ENCODE measurements around the gene UST.
"Not testable (repeated sequence)": the region's sequence is repeated elsewhere in the genome, so short reads cannot be mapped to it uniquely, and the experiment has no call there.

Gene UST

DNA sequence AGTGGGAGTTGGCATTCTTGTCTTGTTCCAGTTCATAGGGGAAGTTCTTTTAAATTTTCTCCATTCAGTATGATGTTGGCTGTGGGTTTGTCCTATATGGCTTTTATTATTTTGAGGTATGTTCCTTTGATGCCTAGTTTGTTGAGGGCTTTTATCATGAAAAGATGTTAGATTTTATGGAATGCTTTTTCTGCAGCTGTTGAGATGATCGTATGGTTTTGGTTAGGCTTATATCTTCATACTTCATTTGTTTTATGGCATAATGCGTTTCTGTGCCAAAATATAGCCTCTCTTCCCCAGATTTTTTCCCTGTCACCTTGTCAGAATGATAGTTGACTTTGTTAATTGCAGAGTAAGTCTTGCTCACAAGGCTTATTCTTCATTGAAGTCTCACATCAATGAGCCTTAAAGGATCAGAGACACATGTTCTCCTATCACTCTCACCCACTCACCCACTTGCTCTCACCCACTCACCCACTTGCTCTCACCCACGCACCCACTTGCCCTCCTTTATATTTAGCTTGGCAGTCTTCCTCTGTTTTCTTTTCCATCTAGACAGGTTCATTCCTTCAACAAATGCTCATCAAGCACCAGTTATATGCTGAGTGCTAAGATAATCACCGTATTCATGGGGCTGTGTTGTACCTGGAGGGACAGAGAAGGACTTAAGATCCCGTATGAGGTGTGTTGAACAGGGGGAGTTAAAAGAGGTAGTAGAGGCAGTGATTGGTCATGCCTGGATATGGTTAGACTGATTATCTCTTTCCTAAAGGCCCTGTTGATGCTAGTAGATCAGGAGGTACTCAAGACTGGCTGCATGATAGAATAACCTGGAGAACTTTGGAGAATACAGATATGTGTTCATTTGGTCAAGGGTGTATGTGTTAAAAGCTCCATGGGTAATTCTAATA is 19.3 kb downstream of the UST start:
- no peak for DNase-seq (ENCODE audit: low read depth)

GRCh38 chr6:148768646-148769270 is 21.9 kb downstream of the UST start:
- no peak for DNase-seq (ENCODE audit: low read depth)

DNA sequence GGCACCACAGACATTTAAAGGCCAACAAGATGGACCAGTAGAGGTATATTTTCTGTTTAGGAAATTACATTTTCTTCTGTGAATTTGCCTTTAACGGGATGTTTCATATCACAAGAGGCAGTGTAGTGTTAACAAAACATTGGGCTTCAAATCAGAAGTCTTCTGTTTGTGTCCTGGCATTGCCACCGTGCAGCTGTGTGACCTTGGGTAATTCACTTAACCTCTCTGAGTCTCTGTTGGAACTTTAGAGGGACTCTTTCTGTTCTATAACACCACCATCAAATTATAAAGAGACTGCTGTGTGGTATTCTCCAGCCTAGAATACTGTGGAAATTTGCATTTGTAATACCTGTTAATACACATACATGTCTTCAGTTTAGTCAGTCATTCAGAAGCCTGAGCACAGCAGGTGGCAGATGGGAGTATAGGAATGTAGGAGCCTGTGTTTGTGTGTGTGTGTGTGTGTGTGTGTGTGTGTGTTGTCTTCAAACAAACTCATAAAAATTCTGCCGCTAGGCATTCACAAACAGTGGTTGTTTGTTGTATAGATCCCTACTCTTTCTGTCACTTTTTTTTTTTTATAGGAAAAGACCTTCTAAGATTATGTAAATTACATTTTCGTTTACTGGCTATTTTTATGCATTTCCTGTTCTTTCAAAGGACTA is 22.6 kb downstream of the UST start:
- no peak for DNase-seq (ENCODE audit: low read depth)

GRCh38 chr6:148770408-148771211 is 23.8 kb downstream of the UST start:
- DNase-seq (ENCODE audit: low read depth) = no peak

DNA sequence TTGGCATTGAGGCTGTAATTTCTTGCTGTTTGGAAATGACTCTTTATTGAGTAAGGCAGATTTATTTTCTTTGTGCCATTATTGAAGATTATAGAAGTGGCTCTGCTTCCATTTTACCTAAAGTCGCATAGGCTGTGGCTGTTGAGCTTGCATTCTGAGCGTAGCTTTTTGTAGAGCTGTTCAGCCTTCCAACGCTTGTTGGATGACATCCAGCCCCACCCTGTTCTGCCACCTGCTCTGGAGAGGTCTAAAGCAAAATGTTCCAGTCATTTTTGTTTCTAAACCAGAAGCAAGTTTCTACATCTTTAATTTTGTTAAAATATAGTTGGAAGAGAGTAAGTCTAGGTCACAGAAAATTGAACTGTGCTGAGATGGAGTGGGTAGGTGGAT is 24.4 kb downstream of the UST start:
- no peak for DNase-seq (ENCODE audit: low read depth)

DNA sequence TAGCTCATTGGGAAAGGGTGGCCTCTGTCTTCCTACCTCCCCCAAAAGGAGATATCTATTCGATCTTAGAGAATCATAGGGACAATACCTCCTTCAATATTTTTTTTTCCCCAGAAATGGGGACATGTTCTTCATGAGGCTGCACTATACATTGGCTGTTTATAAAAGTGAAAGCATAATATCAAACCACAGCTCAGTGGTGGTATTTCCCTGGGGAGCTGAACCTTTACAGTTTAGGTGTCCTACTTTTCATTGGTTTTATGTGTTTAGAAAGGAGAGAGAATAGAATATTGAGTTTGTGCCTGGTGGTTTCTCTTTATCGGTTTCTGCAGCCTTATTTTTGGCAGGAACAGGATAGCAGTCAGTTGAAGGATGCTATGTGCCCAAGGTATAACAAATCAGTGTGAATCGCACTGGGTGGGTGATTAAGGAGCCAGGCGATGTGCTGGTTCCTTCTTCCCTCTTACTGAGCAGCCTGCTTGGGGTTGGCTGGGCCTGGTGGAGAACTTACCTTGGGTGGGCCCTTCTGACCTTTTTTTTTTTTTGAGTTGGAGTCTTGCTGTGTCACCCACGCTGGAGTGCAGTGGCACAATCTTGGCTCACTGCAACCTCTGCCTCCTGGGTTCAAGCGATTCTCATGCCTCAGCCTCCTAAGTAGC is 25.2 kb downstream of the UST start:
- DNase-seq (ENCODE audit: low read depth) = no peak

- no peak for DNase-seq (ENCODE audit: low read depth)
These were observed 28.3 kb downstream of the UST start for GRCh38 chr6:148775161-148775560.

DNA sequence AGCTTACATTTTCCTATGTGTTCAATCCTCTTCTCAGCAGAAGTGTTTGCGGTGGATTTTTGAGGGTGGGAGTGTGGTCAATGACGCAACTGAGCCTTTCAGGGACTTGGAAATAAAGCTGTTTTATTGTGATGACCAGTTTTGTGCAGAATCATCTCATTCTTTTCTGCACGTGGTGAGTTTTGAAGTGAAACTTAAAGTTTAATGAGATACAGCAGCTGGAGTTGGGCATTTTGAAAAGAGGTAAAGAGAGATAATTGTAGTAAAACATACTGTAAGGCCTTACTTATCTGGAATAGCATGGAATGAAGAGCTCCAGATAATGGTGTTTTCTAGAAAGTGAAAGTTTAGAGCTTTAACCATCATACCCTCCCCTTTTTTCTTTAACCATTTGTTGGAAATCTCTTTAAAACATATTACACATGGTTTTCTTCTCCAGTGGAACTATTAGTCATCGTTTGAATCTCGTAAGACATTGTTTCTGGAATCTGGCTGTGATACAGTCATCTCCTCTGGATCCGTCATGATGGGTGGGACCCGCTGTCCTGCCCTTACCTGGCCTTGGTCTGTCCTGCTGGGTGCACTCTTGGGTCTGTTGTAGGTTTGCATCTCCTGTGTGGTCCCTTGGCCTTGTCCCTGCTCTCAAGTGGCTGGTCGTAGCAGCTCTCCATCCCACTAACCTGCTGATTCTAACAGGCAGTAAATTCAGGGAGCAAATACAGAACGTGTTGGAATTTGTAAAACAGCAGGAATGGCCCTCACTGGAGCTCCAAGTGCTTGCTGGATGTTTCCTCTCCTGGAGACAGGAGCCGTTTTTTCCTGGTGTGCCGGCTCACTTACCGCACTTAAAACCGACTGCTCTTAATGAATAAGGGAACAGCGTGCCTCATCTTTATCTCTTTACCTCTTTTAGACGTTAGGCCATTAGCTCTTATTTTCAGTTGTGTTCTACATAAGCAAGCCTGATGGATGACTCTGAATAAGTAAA is 29.8 kb downstream of the UST start:
- peak; percentile 44 for DNase-seq (ENCODE audit: low read depth)

- DNase-seq (ENCODE audit: low read depth) = no peak
These were observed 32.3 kb downstream of the UST start for GRCh38 chr6:148779142-148779562.

DNA sequence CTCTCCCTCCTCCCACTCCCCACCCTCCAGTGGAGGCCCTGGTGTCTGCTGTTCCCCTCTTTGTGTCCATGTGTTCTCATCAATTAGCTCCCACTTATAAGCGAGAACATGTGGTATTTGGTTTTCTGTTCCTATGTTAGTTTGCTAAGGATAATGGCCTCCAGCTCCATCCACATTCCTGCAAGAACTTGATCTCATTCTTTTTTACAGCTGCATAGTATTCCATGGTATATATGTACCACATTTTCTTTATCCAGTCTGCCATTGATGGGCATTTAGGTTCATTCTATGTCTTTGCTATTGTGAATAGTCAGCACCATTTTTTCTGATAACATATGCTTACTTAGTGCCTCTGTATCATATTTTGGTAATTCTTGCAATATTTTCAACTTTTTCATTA is 33.6 kb downstream of the UST start:
- DNase-seq (ENCODE audit: low read depth) = not testable (repeated sequence)

- no peak for DNase-seq (ENCODE audit: low read depth)
These were observed 34.1 kb downstream of the UST start for GRCh38 chr6:148780918-148781436.

- no peak for DNase-seq (ENCODE audit: low read depth)
These were observed 43.1 kb downstream of the UST start for GRCh38 chr6:148789948-148790347.

- DNase-seq (ENCODE audit: low read depth) = no peak
These were observed 43.6 kb downstream of the UST start for GRCh38 chr6:148790404-148790803.

DNA sequence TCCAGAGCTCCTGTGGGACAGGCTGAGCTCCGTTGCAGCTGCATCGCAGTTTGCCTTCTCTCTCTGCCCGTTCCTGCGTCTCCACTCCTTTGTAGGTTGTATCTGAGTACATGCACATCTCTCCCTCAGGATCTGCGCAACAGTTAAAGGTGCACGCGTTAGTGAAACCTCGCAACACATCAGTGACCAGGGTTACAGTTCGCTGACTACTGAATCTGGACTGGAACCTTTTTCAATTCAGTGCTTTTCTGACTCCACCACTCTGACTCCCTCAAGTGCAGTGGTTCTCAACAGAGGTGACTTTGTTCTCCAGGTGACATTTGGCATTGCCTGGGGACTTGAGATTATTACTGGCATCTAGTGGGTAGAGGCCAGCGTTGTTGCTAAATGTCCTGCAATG is 44.0 kb downstream of the UST start:
- DNase-seq (ENCODE audit: low read depth) = no peak

DNA sequence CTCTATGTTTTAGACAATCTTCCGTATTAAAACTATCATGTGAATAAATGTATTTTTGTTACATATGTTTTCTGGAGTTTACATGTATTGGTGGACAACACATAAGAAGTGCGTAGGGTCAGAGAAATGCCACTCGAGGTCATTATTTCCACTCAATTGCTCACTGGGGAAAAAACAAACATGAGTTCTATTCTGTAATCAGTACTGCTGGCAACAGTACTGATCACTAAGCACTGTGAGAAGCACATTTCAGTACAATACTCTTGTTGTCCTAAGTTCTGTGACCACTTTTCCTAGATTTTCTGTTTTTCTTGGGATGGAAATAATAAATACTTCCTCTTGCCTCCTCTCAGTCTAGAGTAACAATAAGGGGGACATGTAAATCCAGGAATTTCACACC is 44.5 kb downstream of the UST start:
- no peak for DNase-seq (ENCODE audit: low read depth)

- DNase-seq (ENCODE audit: low read depth) = no peak
These were observed 46.9 kb downstream of the UST start for GRCh38 chr6:148793721-148794120.

DNA sequence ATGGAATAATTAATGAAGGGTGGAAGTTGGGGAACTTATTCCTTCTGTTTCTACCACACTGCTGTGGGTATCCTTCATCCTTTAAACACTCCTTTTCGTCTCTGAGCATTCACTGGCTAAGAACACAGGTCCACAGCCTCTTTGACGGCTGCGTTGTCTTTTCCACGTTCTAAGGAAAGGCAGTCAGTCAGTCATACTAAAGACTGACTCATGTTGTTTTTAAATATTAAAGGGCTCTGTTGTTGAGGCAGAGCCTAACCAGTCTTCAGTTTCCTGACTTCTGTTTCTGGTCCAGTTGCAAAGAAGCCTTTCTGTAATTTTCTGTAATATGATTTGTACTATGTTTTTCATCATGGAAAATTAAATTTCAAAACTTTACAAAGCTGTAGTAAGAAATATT is 48.0 kb downstream of the UST start:
- DNase-seq (ENCODE audit: low read depth) = no peak

DNA sequence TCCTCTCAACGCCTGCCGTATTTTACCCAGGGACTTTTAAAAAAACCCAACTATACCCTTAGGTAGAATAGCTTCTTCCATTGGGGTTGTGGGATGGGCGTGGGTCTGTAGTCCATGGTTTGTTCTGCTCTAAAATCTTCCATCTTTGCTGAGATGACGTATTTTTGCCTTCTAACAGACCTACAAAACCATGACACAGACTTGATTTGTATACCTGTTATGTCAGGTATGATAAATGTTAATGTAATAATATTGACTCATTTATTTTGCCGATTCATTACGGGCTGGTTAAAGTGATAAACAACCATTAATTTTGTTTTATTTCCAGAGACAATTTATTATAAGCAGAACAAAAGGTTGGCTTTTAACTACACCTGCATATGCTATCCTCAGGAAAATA is 48.7 kb downstream of the UST start:
- DNase-seq (ENCODE audit: low read depth) = no peak

- no peak for DNase-seq (ENCODE audit: low read depth)
These were observed 52.8 kb downstream of the UST start for GRCh38 chr6:148799647-148800046.

GRCh38 chr6:148800536-148800935 is 53.7 kb downstream of the UST start:
- peak; percentile 39 for DNase-seq (ENCODE audit: low read depth)

Data from GM04503 (cell line).